ENCODE results near the gene GNS.

GNS gene

DNA sequence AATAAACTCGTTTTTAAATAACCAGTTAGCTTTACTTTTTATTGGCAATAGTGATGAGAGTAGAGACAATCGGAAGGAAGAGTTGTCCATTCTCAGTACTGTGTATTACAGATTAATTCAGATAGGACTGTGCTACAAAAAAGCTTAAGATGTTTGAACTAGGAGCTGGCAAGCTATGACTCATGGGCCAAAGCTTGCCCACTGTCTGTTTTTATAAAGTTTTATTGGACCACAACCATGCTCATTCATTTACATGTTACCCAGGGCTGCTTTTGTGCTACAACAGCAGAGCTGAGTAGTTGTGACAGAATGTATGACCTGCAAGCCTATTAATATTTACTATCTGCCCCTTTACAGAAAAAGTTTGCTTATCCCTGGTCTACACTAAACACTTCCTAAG is 19.4 kb downstream of the GNS start:
- Mint-ChIP-seq H3K36me3 (ENCODE audit: low read depth) (peaks cover 100% of the 10 kb centered on the region), H3K4me3 (no peak overlapping the region), H3K4me1 (ENCODE audit: low read depth) (peaks cover 75% of the 10 kb centered on the region), H3K9me3 (no peaks in the 10 kb centered on the region), H3K27me3 (no peaks in the 10 kb centered on the region), H3K27ac (peak overlapping the region; percentile 71)
- intact Hi-C loops (cut with micrococcal nuclease): loop anchor here (2.0 kb wide), 1 partner anchor 17 kb away; no protein-coding TSS in a partner anchor

DNA sequence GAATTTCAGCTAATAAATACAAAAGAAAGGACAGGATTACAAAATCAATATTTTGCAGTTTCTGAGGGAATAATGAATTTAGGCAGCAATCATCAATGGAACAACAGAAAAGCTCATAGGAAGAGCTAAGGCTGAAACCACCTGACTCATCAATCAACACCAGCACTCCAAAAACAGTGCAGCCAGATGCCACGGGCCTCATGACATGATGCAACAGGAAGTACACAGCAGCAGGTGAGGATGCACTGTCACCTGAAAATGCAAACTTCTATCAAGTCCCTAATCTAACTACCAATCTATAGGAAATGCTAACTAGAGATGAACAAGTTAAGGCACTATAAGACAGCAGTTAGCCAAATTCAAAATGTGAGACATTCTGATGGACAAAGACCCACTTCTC is 21.7 kb downstream of the GNS start:
- Mint-ChIP-seq H3K4me3 (no peak overlapping the region), H3K4me1 (ENCODE audit: low read depth) (peaks cover 68% of the 10 kb centered on the region), H3K36me3 (ENCODE audit: low read depth) (peaks cover 100% of the 10 kb centered on the region), H3K27me3 (no peaks in the 10 kb centered on the region), H3K9me3 (no peaks in the 10 kb centered on the region), H3K27ac (no peak overlapping the region)
- intact Hi-C loops (cut with micrococcal nuclease): no loop called here

DNA sequence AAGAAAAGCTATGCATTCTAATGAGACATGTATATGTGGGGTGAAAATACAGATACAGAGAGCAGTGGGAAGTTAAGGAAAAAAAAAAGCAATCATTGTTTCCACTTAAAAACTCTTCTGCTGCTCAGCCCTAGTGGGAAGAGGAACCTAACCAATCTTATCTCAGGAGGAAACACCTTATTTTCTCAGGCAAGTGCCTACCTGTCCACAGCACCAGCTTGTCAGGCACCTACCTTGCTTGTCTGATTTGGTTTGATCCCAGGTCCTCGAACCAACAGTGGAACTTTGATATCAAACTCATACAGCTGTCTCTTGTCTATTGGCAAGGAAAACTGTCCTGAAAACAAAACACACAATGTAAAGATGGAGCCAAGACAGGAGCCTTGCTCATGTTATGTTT is 22.4 kb downstream of the GNS start:
- Mint-ChIP-seq H3K4me3 (no peak overlapping the region), H3K4me1 (ENCODE audit: low read depth) (peaks cover 60% of the 10 kb centered on the region), H3K36me3 (ENCODE audit: low read depth) (peaks cover 100% of the 10 kb centered on the region), H3K27ac (no peak overlapping the region), H3K9me3 (no peaks in the 10 kb centered on the region), H3K27me3 (no peaks in the 10 kb centered on the region)
- intact Hi-C loops (cut with micrococcal nuclease): no loop called here

- Mint-ChIP-seq H3K9me3 (no peaks in the 10 kb centered on the region), H3K4me3 (no peak overlapping the region), H3K27ac (no peak overlapping the region), H3K27me3 (no peaks in the 10 kb centered on the region), H3K36me3 (ENCODE audit: low read depth) (peaks cover 100% of the 10 kb centered on the region), H3K4me1 (ENCODE audit: low read depth) (peaks cover 57% of the 10 kb centered on the region)
- intact Hi-C loops (cut with micrococcal nuclease): loop anchor here (1.0 kb wide), 1 partner anchor 9 kb away; no protein-coding TSS in a partner anchor
Measured at GRCh38 chr12:64735442-64735841, 23.8 kb downstream of the GNS start.

DNA sequence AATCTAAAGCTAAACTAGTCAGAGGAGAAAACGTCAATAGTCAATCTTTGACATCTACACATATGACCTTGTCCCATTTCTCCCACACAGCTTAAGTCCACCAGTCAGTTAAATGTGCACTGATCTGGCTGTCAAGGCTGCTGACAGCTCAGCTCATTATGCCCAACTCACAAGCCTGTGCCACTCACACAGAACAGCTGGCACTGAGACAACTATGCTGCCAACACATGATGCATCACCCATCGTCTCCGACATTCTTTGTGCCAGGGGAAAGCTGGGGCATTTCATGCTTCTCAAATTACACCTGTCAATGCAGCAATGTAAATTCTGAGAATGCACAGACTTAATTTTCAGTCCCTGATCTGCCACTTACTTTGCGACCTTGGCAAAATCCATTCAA is 25.3 kb downstream of the GNS start:
- peaks cover 97% of the 10 kb centered on the region for H3K36me3 Mint-ChIP-seq (ENCODE audit: low read depth)
- H3K27ac Mint-ChIP-seq: peak overlapping the region; percentile 24
- intact Hi-C loops (cut with micrococcal nuclease): no loop called here

GRCh38 chr12:64731683-64732082 is 27.5 kb downstream of the GNS start:
- H3K36me3 Mint-ChIP-seq (ENCODE audit: low read depth): peaks cover 97% of the 10 kb centered on the region

More for the DNA sequence above, 25.3 kb downstream of the GNS start:
- no peaks in the 10 kb centered on the region for H3K27me3 Mint-ChIP-seq
- no peaks in the 10 kb centered on the region for H3K9me3 Mint-ChIP-seq
- H3K4me3 Mint-ChIP-seq: no peak overlapping the region
- H3K4me1 Mint-ChIP-seq (ENCODE audit: low read depth): peaks cover 52% of the 10 kb centered on the region

DNA sequence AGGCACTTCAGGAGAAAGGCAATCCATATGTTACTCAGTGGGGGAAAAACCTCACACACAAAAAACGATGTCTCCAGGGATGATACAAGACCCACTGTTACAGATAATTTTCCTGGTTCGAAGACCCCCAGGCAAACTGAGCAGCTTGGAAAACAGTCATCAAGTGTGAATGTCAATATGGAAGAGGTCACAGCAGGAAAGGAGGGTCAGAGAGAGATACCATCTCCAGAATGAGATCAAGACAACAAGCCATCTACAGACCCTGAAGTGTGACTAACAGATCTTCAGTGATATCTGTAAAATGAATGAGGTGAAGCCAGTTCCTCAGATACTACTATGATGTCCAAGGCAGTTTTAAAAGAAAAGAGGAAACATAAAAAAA is 28.6 kb downstream of the GNS start:
- peaks cover 97% of the 10 kb centered on the region for H3K36me3 Mint-ChIP-seq (ENCODE audit: low read depth)
- intact Hi-C loops (cut with micrococcal nuclease): no loop called here
- H3K27me3 Mint-ChIP-seq: no peaks in the 10 kb centered on the region
- peak overlapping the region; percentile 82 for H3K27ac Mint-ChIP-seq
- no peak overlapping the region for H3K4me3 Mint-ChIP-seq
- no peaks in the 10 kb centered on the region for H3K9me3 Mint-ChIP-seq
- H3K4me1 Mint-ChIP-seq (ENCODE audit: low read depth): peaks cover 30% of the 10 kb centered on the region

More at GRCh38 chr12:64731683-64732082, 27.5 kb downstream of the GNS start:
- no peaks in the 10 kb centered on the region for H3K27me3 Mint-ChIP-seq
- peaks cover 39% of the 10 kb centered on the region for H3K4me1 Mint-ChIP-seq (ENCODE audit: low read depth)
- H3K27ac Mint-ChIP-seq: peak overlapping the region; percentile 82
- intact Hi-C loops (cut with micrococcal nuclease): no loop called here
- H3K9me3 Mint-ChIP-seq: no peaks in the 10 kb centered on the region
- H3K4me3 Mint-ChIP-seq: no peak overlapping the region

GRCh38 chr12:64729909-64730587 is 29.2 kb downstream of the GNS start:
- Mint-ChIP-seq H3K36me3 (ENCODE audit: low read depth) (peaks cover 97% of the 10 kb centered on the region), H3K27ac (peak overlapping the region; percentile 82), H3K27me3 (no peaks in the 10 kb centered on the region), H3K9me3 (no peaks in the 10 kb centered on the region), H3K4me1 (ENCODE audit: low read depth) (peaks cover 30% of the 10 kb centered on the region), H3K4me3 (peak overlapping the region; percentile 9)
- intact Hi-C loops (cut with micrococcal nuclease): loop anchor here (10.0 kb wide), 1 partner anchor 255 kb away; no protein-coding TSS in a partner anchor

GRCh38 chr12:64724201-64724745 is 34.9 kb downstream of the GNS start:
- Mint-ChIP-seq H3K27ac (no peak overlapping the region), H3K27me3 (no peaks in the 10 kb centered on the region), H3K9me3 (no peaks in the 10 kb centered on the region), H3K4me1 (ENCODE audit: low read depth) (peaks cover 10% of the 10 kb centered on the region), H3K4me3 (no peak overlapping the region), H3K36me3 (ENCODE audit: low read depth) (peaks cover 100% of the 10 kb centered on the region)
- intact Hi-C loops (cut with micrococcal nuclease): loop anchor here (10.0 kb wide), 1 partner anchor 249 kb away; no protein-coding TSS in a partner anchor

DNA sequence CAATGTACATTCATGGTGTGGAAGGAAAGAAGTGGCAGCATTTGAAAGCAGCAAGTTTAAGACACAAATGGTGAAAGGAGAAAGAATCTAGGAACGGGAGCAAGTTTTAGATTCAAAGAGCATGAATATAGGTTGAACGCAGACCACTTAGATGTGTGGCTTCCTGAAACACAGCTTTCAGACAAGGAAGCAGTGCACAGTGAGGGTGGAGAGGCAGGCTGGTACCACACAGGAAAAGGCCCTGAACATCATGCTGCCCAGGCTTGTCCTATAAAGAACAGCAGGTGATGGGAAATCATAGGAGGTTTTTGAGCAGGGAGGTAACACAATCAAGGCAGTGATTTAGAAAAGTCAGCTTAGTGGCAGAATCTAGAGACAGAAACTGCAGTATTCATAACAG is 35.6 kb downstream of the GNS start:
- H3K4me3 Mint-ChIP-seq: no peak overlapping the region
- peaks cover 99% of the 10 kb centered on the region for H3K36me3 Mint-ChIP-seq (ENCODE audit: low read depth)
- no peak overlapping the region for H3K27ac Mint-ChIP-seq

DNA sequence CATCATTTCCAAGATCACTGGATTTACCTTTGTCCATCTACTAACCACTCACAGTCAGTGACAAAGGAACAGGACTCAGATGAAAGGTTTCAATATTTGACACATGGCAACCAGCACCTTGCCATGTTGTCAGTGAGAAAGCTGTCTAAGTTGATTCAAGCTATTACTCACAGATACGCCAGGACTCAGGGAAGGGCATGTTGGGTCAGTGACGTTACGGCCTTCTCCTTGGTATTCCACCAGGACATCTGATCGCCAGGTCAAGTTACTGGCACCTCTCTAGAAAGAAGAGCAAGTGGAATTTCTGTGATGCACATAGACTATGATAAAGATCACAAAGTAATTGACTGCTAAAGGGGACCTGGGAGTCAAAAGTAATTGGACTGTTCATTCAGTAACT is 36.4 kb downstream of the GNS start:
- peaks cover 99% of the 10 kb centered on the region for H3K36me3 Mint-ChIP-seq (ENCODE audit: low read depth)
- H3K4me3 Mint-ChIP-seq: no peak overlapping the region
- no peaks in the 10 kb centered on the region for H3K27me3 Mint-ChIP-seq
- intact Hi-C loops (cut with micrococcal nuclease): loop anchor here (10.0 kb wide), 1 partner anchor 248 kb away; no protein-coding TSS in a partner anchor
- peaks cover 19% of the 10 kb centered on the region for H3K4me1 Mint-ChIP-seq (ENCODE audit: low read depth)
- no peaks in the 10 kb centered on the region for H3K9me3 Mint-ChIP-seq
- no peak overlapping the region for H3K27ac Mint-ChIP-seq

More for the DNA sequence above, 35.6 kb downstream of the GNS start:
- intact Hi-C loops (cut with micrococcal nuclease): loop anchor here (10.0 kb wide), 1 partner anchor 249 kb away; no protein-coding TSS in a partner anchor
- no peaks in the 10 kb centered on the region for H3K9me3 Mint-ChIP-seq
- H3K4me1 Mint-ChIP-seq (ENCODE audit: low read depth): peaks cover 11% of the 10 kb centered on the region
- H3K27me3 Mint-ChIP-seq: no peaks in the 10 kb centered on the region

GRCh38 chr12:64720884-64721283 is 38.3 kb downstream of the GNS start:
- Mint-ChIP-seq H3K4me3 (no peak overlapping the region), H3K9me3 (no peaks in the 10 kb centered on the region), H3K27me3 (no peaks in the 10 kb centered on the region), H3K4me1 (ENCODE audit: low read depth) (peaks cover 32% of the 10 kb centered on the region), H3K27ac (no peak overlapping the region), H3K36me3 (ENCODE audit: low read depth) (peaks cover 99% of the 10 kb centered on the region)
- intact Hi-C loops (cut with micrococcal nuclease): loop anchor here (10.0 kb wide), 1 partner anchor 246 kb away; no protein-coding TSS in a partner anchor

DNA sequence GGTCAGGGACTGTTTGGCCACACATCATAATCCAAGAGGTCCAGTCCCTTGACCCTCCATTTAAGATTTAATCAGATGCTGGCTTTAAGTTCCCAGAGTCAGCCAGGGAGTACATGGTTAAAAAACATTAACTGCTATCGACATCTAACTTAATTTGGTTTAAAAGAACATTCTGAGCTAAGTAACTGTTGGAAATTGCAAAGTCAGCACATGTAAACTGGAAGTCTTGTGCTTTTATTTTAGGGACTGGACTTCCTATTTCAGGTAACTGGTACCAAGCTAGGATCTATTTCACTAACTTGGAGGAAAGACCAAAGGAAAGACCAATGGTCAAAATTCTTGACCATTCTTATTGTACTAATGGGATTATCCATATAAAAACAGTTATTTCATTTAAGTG is 40.6 kb downstream of the GNS start:
- intact Hi-C loops (cut with micrococcal nuclease): no loop called here
- H3K27ac Mint-ChIP-seq: no peak overlapping the region

GRCh38 chr12:64716839-64717455 is 42.3 kb downstream of the GNS start:
- intact Hi-C loops (cut with micrococcal nuclease): no loop called here
- H3K4me3 Mint-ChIP-seq: no peak overlapping the region
- H3K9me3 Mint-ChIP-seq: no peaks in the 10 kb centered on the region
- H3K36me3 Mint-ChIP-seq (ENCODE audit: low read depth): peaks cover 99% of the 10 kb centered on the region
- no peaks in the 10 kb centered on the region for H3K27me3 Mint-ChIP-seq
- H3K27ac Mint-ChIP-seq: peak overlapping the region; percentile 46
- peaks cover 41% of the 10 kb centered on the region for H3K4me1 Mint-ChIP-seq (ENCODE audit: low read depth)

More for the DNA sequence above, 40.6 kb downstream of the GNS start:
- Mint-ChIP-seq H3K9me3 (no peaks in the 10 kb centered on the region), H3K27me3 (no peaks in the 10 kb centered on the region), H3K36me3 (ENCODE audit: low read depth) (peaks cover 99% of the 10 kb centered on the region), H3K4me3 (no peak overlapping the region), H3K4me1 (ENCODE audit: low read depth) (peaks cover 40% of the 10 kb centered on the region)
